Omental fat pad (tissue), 4 donors: ENCODE results near the gene HMCES. TPM values are rescaled to one million over a fixed set of nuclear protein-coding genes. Genes with fewer than 3 reads are reported as not detected.

Experiments used
- ATAC-seq: fragments of 150-250 bp; one replicate; pipeline ENCODE4 v1.9.1; 2016; ENCODE audit warnings: mild to moderate bottlenecking, moderate library complexity; ENCODE audit not compliant: low FRiP score
- DNase-seq: peaks from one replicate; pipeline ENCODE4 v3.0.0-alpha.2; 2019; ENCODE audit warnings: low spot score
- total RNA-seq, 4 donors: library from RNA; depleted of rRNA; stranded (reverse); fragments of >200 nt; gene quantifications; one replicate each; pipeline ENCODE4 v1.1.0, GENCODE V29; 2016
- TF ChIP-seq, protein P1 (sequence below), 3 donors: fragments of 450-650 bp; IDR thresholded peaks; one replicate each; pipeline ENCODE4 v1.5.1; 2016 to 2017; ENCODE audit warnings: antibody characterized with exemption in 3 of 3, mild to moderate bottlenecking in 3 of 3, moderate library complexity in 2 of 3

Gene HMCES
- total RNA-seq, 4 donors from 2014 or later, result 25.9 to 30.3 (median 27.1) TPM

- ATAC-seq, result no peak
- TF ChIP-seq, protein P1, sequence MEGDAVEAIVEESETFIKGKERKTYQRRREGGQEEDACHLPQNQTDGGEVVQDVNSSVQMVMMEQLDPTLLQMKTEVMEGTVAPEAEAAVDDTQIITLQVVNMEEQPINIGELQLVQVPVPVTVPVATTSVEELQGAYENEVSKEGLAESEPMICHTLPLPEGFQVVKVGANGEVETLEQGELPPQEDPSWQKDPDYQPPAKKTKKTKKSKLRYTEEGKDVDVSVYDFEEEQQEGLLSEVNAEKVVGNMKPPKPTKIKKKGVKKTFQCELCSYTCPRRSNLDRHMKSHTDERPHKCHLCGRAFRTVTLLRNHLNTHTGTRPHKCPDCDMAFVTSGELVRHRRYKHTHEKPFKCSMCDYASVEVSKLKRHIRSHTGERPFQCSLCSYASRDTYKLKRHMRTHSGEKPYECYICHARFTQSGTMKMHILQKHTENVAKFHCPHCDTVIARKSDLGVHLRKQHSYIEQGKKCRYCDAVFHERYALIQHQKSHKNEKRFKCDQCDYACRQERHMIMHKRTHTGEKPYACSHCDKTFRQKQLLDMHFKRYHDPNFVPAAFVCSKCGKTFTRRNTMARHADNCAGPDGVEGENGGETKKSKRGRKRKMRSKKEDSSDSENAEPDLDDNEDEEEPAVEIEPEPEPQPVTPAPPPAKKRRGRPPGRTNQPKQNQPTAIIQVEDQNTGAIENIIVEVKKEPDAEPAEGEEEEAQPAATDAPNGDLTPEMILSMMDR (IDR thresholded peaks at IDR 0.05), result no peak
- DNase-seq, result peak; percentile 3
Observed at GRCh38 chr3:129312021-129312639, 33.5 kb downstream of the HMCES start.

DNA sequence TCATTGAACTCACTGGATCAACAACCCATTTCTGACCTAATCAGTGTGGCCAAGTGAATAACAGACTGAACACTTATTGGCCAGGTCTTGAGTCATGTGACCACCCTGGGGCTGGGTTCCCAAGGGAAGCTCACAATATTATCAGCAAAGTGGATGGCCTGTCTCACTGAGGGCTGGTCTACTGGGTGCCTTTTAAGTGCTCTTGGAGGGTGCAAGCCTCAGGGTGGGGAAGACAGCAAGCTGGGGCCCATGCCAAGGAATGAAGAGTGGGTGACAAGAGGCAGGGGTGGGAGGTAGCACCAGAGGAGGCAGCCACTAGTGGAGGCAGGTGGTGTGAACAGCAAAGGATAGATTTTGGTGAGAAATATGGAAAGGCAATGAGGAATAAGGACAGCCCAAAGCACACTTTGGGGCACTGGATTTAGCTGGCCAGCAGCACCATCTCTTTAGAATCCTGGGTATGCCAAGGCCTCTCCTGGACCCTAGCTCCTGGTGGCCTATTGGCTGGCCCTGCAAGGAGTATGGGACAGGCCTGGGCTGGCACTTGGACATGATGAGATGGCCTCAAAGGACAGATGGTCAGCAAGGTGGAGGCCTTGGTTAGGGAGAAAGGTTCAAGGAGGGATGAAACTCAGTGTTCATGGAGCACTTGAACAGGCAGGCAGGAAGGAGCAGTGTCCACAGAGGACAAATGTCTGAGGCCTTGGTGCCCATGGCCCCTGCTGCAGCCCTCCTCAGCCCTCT lies 34.2 kb downstream of the HMCES start:
- ATAC-seq, result no peak
- TF ChIP-seq, protein P1 (IDR thresholded peaks at IDR 0.05), result no peak
- DNase-seq, result peak; percentile 19

- TF ChIP-seq, protein P1 (IDR thresholded peaks at IDR 0.05), result no peak
- ATAC-seq (no peak), DNase-seq (no peak)
Observed at GRCh38 chr3:129313415-129313664, 34.7 kb downstream of the HMCES start.

DNA sequence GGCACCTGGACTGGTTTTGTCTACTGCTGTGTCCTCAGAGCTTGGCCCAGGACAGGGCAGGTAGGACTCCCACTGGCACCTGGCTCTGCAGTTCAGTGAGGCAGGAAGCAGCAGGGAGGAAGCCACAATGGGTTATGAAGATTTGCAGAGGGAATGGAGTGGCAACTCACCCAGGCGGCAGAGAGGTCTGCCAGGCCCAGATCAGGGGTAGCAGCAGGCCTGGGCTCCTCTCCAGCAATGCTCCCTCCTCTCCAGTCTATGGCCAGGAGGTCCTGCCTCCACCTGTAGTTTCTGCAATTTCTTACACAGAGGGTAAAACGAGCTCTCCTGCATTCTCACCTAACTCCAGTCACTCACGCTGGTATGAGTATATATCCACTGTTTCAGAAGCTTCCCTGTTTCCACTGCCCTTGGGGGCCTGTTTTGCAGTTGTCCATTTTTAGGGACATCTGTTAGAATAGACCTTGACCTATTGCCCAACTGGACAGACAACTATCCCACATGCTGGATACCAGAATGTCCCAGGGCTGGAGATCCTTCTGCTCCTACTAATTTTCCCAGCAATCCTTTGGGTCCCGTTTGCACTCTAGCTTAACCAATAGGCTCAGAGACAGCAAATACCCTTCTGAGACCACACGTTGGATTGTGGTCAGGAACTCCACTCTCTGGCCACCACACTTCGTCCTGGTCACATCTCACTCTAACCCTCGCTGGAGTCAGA lies 35.2 kb downstream of the HMCES start:
- ATAC-seq (no peak), DNase-seq (peak; percentile 20)
- TF ChIP-seq, protein P1 (IDR thresholded peaks at IDR 0.05), result no peak

DNA sequence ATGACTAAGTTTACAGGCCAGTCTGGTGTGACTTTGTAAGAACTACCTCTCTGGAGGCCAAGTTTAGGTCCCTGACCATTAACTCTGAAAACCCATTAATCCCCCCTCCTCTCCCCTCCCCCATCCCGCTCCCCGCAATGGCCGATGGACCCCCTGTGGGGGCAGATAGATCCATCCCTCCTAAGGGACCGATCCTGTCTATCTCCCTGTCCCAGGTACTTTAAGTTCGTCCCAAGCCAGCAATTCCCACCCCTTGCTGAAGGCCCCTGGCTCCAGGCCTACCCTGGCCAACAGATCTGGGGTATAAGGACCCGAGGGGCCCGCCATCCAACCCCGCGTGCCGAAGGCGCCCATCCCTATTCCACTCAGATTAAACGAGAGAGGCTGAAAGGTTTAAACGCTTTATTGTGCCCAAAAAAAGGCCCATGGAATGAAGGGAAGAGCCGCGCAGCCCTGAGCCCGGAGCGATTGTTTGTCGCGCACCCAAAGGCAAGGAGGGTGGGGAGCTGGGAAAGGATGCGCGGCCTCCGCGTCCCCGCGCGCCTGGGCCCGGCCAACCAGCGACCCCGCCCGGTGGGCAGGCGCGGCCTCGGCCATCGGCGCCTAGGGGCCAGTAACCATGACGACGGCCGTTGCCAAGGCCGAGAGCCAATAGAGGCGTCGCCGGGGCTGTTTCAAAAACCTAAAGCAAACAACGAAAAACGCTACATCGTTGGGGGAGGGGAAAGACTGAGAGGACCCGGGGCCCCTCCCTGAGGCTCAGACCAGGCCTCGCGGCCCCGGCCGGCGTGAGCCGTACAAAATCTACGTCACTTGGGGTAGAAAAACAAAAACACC lies 35.9 kb downstream of the HMCES start:
- DNase-seq, result peak; percentile 63
- peak; percentile 52 for ATAC-seq

More for the DNA sequence above, 35.9 kb downstream of the HMCES start:
- TF ChIP-seq, protein P1 (IDR thresholded peaks at IDR 0.05), result no peak
